HepG2 (cell line): ENCODE results near the gene LIMCH1. TPM values are rescaled to one million over a fixed set of nuclear protein-coding genes. Genes with fewer than 3 reads are reported as not detected.
"Not testable (repeated sequence)": the region's sequence is repeated elsewhere in the genome, so short reads cannot be mapped to it uniquely, and the experiment has no call there.

Source experiments
- ATAC-seq: fragments of 200-7000 bp; cut with Tn5 transposase; 3 replicates; pipeline ENCODE4 v1.9.1; 2020; ENCODE audit warnings: mild to moderate bottlenecking, moderate library complexity
- BruUV-seq: library from RNA; stranded (reverse); fragments of 400-500 nt; replicated peaks from 2 replicates; lab custom pipeline; 2021; lab: Mats Ljungman, UMichigan
- CTCF ChIA-PET: fragments of 300-600 bp; formaldehyde crosslinking; extraction: SDS; loops from one replicate; lab custom pipeline; 2021; ENCODE audit warnings: low total read pairs, inconsistent platforms, low intra/inter-chr PET ratio; lab: Yijun Ruan, JAX
- POLR2A ChIA-PET: fragments of 350-600 bp; sonication (Branson Sonifier 250); formaldehyde crosslinking; loops from one replicate; lab custom pipeline; 2020; ENCODE audit warnings: antibody characterized with exemption, inconsistent platforms; lab: Yijun Ruan, JAX
- DNase-seq: peaks from one replicate; pipeline ENCODE4 v3.0.0-alpha.2; 2015; ENCODE audit warnings: low spot score
- FAIRE-seq: peaks from 3 replicates; lab custom pipeline; 2011; peaks lifted over from hg19 to GRCh38; lab: Jason Lieb, UNC
- H2AFZ ChIP-seq: one replicate; pipeline ENCODE4 v1.6.1; 2011; ENCODE audit warnings: low read length, inconsistent platforms
- H3K27ac ChIP-seq: fragments of 300-600 bp; 3 replicates; pipeline ENCODE4 v1.8.0; 2011; ENCODE audit warnings: mixed run types, mild to moderate bottlenecking, mixed read lengths, low read length, inconsistent platforms; ENCODE audit not compliant: insufficient read depth; ENCODE audit errors: extremely low read length
- H3K27me3 ChIP-seq, 2 experiments: fragments of 200-600 bp in 1 of 2; 2 replicates in 1 of 2; 3 replicates in 1 of 2; pipeline versions ENCODE4 v1.6.0 to v1.8.0; 2011; ENCODE audit warnings: low read length in 2 of 2, mild to moderate bottlenecking in 2 of 2, moderate library complexity in 2 of 2, inconsistent platforms in 1 of 2; ENCODE audit not compliant: insufficient read depth in 2 of 2, control insufficient read depth in 1 of 2
- H3K36me3 ChIP-seq, 2 experiments: fragments of 200-600 bp in 1 of 2; replicated peaks in 1 of 2; 2 replicates in 1 of 2; 3 replicates in 1 of 2; pipeline versions ENCODE4 v1.5.1 to v1.8.0; 2011; ENCODE audit warnings: low read length in 2 of 2, inconsistent platforms in 1 of 2; ENCODE audit not compliant: insufficient read depth in 2 of 2, control insufficient read depth in 1 of 2
- H3K4me1 ChIP-seq: 2 replicates; pipeline ENCODE4 v1.5.1; 2012; ENCODE audit warnings: low read length, inconsistent platforms; ENCODE audit not compliant: insufficient read depth
- H3K4me2 ChIP-seq: 2 replicates; pipeline ENCODE4 v1.6.0; 2011; ENCODE audit warnings: low read depth, low read length, inconsistent platforms
- H3K4me3 ChIP-seq, 3 experiments: fragments of 200-600 bp in 1 of 3; sonication (generic), shearing (Covaris generic) in 1 of 3; replicated peaks in 1 of 3; 2 replicates each; pipeline ENCODE4 v1.5.1; 2011 to 2016; ENCODE audit warnings: low read length in 3 of 3, inconsistent platforms in 2 of 3, low read depth in 2 of 3, mild to moderate bottlenecking in 2 of 3, control low read depth in 1 of 3, mixed read lengths in 1 of 3; ENCODE audit not compliant: insufficient read depth in 1 of 3
- H3K79me2 ChIP-seq: one replicate; pipeline ENCODE4 v1.6.1; 2011; ENCODE audit warnings: low read length, inconsistent platforms; ENCODE audit not compliant: insufficient read depth
- H3K9ac ChIP-seq: 2 replicates; pipeline ENCODE4 v1.6.0; 2011; ENCODE audit warnings: mild to moderate bottlenecking, low read depth, low read length, inconsistent platforms; ENCODE audit not compliant: insufficient read depth
- H3K9me3 ChIP-seq: 2 replicates; pipeline ENCODE4 v1.5.1; 2012; ENCODE audit warnings: mild to moderate bottlenecking, low read length
- H4K20me1 ChIP-seq: 2 replicates; pipeline ENCODE4 v1.6.0; 2011; ENCODE audit warnings: inconsistent platforms, mild to moderate bottlenecking, low read length, moderate library complexity; ENCODE audit not compliant: insufficient read depth
- ELK4 ChIP-seq: sonication (generic); formaldehyde crosslinking; IDR thresholded peaks from 2 replicates; pipeline ENCODE4 v1.9.0; 2021; ENCODE audit warnings: missing genetic modification reagents, borderline replicate concordance
- PHF21A ChIP-seq: sonication (generic); formaldehyde crosslinking; IDR thresholded peaks from 2 replicates; pipeline ENCODE4 v1.5.0; 2020; ENCODE audit warnings: mild to moderate bottlenecking, missing genetic modification reagents
- RBFOX2 ChIP-seq: fragments of 200-400 bp; formaldehyde crosslinking; IDR thresholded peaks from 2 replicates; pipeline ENCODE4 v1.6.1; 2017; ENCODE audit warnings: low read depth, mild to moderate bottlenecking, low read length
- SKI ChIP-seq: fragments of 450-650 bp; IDR thresholded peaks from one replicate; pipeline ENCODE4 v1.6.1; 2018; ENCODE audit warnings: mild to moderate bottlenecking; ENCODE audit not compliant: partially characterized antibody
- TBP ChIP-seq: sonication (generic); formaldehyde crosslinking; IDR thresholded peaks from 2 replicates; pipeline ENCODE4 v1.5.0; 2020; ENCODE audit warnings: missing genetic modification reagents
- ZBTB20 ChIP-seq: sonication (generic); formaldehyde crosslinking; IDR thresholded peaks from 2 replicates; pipeline ENCODE4 v1.8.1; 2023; ENCODE audit warnings: missing genetic modification reagents, low read depth, mild to moderate bottlenecking, borderline replicate concordance
- ZBTB21 ChIP-seq: sonication (generic); formaldehyde crosslinking; IDR thresholded peaks from 2 replicates; pipeline ENCODE4 v1.4.0; 2020; ENCODE audit warnings: missing genetic modification reagents
- ZNF792 ChIP-seq: IDR thresholded peaks from 2 replicates; pipeline ENCODE4 v1.6.1; 2016
- WGBS: methylation state at CpG from one replicate; pipeline ENCODE4 v1.1.6; 2017; ENCODE audit warnings: low lambda C conversion rate; 5-methylcytosine and 5-hydroxymethylcytosine counted together
- in situ Hi-C: cut with HindIII; loops from 2 replicates; pipeline ENCODE4 v1.10.0; 2017; ENCODE audit warnings: low pct_unique_long_range_greater_than_20kb; ENCODE audit not compliant: extremely low pct_ligation_motif_present
- intact Hi-C: fragments of 100-400 bp; cut with micrococcal nuclease; formaldehyde crosslinking; loops from one replicate; pipeline ENCODE4 v1.10.0; 2022; ENCODE audit not compliant: unreplicated experiment
- polyA plus RNA-seq, 8 experiments: library from polyadenylated mRNA; depleted of rRNA in 3 of 8; stranded (reverse) in 7 of 8; unstranded in 1 of 8; fragments of >200 nt; fragmentation: Illumina TruSeq in 4 of 8; extraction: Trizol in 4 of 8; gene quantifications; 2 replicates each; pipeline versions ENCODE4 v1.2.1 to v1.2.3, GENCODE V29; 2011 to 2016; ENCODE audit warnings: low read depth in 4 of 8, missing spikeins in 1 of 8, mixed read lengths in 1 of 8; ENCODE audit not compliant: insufficient read depth in 1 of 8
- total RNA-seq, 5 experiments: library from RNA; depleted of rRNA; stranded (reverse); fragments of >200 nt; fragmentation: Illumina TruSeq; extraction: Trizol; gene quantifications; 2 replicates each; pipeline ENCODE4 v1.2.3, GENCODE V29; 2016; ENCODE audit warnings: low read depth in 1 of 5

The LIMCH1 gene
- total and polyA plus RNA-seq, 2 of the 13 experiments (the other 11 are each of a cell fraction or from before 2014, with no cell fraction given) = 0.04 TPM; not detected in 1

GRCh38 chr4:41640906-41641305 is 102.9 kb downstream of the LIMCH1 start:
- Histone ChIP-seq H2AFZ (no peak overlapping the region), H3K4me2 (no peak overlapping the region), H3K27me3 (0 out of 5 replicates have a peak, but pooled peaks cover 0 to 6% of the 10 kb centered on the region in 2 experiments), H3K79me2 (no peaks in the 10 kb centered on the region), H3K27ac (no peak overlapping the region), H3K4me1 (no peaks in the 10 kb centered on the region), H4K20me1 (no peaks in the 10 kb centered on the region), H3K9ac (no peak overlapping the region), H3K9me3 (no peaks in the 10 kb centered on the region), H3K4me3 (no peak overlapping the region), H3K36me3 (no peaks in the 10 kb centered on the region)
- in situ Hi-C loops = no loop called here
- DNase-seq (no peak), FAIRE-seq (no peak), ATAC-seq (no peak)
- TF ChIP-seq PHF21A (CRISPR knock-in tag) (no peak), ELK4 (CRISPR knock-in tag) (no peak), TBP (no peak), ZBTB21 (CRISPR knock-in tag) (no peak), ZNF792 (CRISPR knock-in tag) (no peak), SKI (no peak), RBFOX2 (no peak), ZBTB20 (no peak)
- WGBS = 32% methylated on average over 4 of the region's 6 CpGs
- intact Hi-C loops = no loop called here
- ChIA-PET CTCF (no interaction called here), POLR2A (no interaction called here)
- no TSS peak for BruUV-seq

GRCh38 chr4:41642746-41643145 is 104.8 kb downstream of the LIMCH1 start:
- H3K27me3 ChIP-seq, CTCF ChIA-PET, H2AFZ ChIP-seq, H3K4me3 ChIP-seq, H3K9ac ChIP-seq, intact Hi-C loops, H3K4me2 ChIP-seq, H3K27ac ChIP-seq, ATAC-seq, H3K36me3 ChIP-seq, POLR2A ChIA-PET, H3K4me1 ChIP-seq, FAIRE-seq, H3K9me3 ChIP-seq, BruUV-seq, H4K20me1 ChIP-seq, H3K79me2 ChIP-seq, DNase-seq, in situ Hi-C loops: not testable (repeated sequence)
- WGBS = 5% methylated on average over 1 of the region's 1 CpG
